PC-3 (cell line): ENCODE data around the gene ADAMTSL3. TPM values are rescaled to one million over a fixed set of nuclear protein-coding genes. Genes with fewer than 3 reads are reported as not detected.

ENCODE experiments used
- ATAC-seq: fragments of 200-7000 bp; cut with Tn5 transposase; 2 replicates; pipeline ENCODE4 v1.9.1; 2020; ENCODE audit warnings: mild to moderate bottlenecking, moderate library complexity
- BruUV-seq: library from RNA; stranded (reverse); fragments of 400-500 nt; replicated peaks from 2 replicates; lab custom pipeline; 2021; lab: Mats Ljungman, UMichigan
- CTCF ChIA-PET: fragments of 300-600 bp; sonication (Branson Sonifier 250); formaldehyde crosslinking; loops from one replicate; lab custom pipeline; 2022; ENCODE audit warnings: antibody characterized with exemption; lab: Charles Lee
- POLR2A ChIA-PET: fragments of 300-600 bp; sonication (Branson Sonifier 250); formaldehyde crosslinking; loops from one replicate; lab custom pipeline; 2022; ENCODE audit warnings: antibody characterized with exemption; ENCODE audit not compliant: unreplicated experiment; lab: Charles Lee
- DNase-seq: peaks from one replicate; pipeline ENCODE4 v3.0.0-alpha.2; 2015
- H2AFZ ChIP-seq: fragments of 300-600 bp; sonication (generic); 2 replicates; pipeline ENCODE4 v1.6.0; 2016; ENCODE audit warnings: antibody characterized with exemption, low read length
- H3F3A ChIP-seq: fragments of 300-600 bp; sonication (generic); one replicate; pipeline ENCODE4 v1.6.0; 2017; ENCODE audit warnings: antibody characterized with exemption, low read length, control low read depth, mild to moderate bottlenecking; ENCODE audit not compliant: unreplicated experiment
- H3K27ac ChIP-seq: fragments of 300-600 bp; sonication (generic); 2 replicates; pipeline ENCODE4 v1.5.1; 2016; ENCODE audit warnings: mild to moderate bottlenecking, low read length
- H3K27me3 ChIP-seq: fragments of 300-600 bp; sonication (generic); 2 replicates; pipeline ENCODE4 v1.6.1; 2016; ENCODE audit warnings: low read length, mixed read lengths
- H3K36me3 ChIP-seq: fragments of 300-600 bp; sonication (generic); 2 replicates; pipeline ENCODE4 v1.6.1; 2016; ENCODE audit warnings: low read depth, mixed run types, low read length, mixed read lengths
- H3K4me1 ChIP-seq: fragments of 300-600 bp; sonication (generic); 2 replicates; pipeline ENCODE4 v1.5.1; 2016; ENCODE audit warnings: low read length; ENCODE audit not compliant: insufficient read depth
- H3K4me2 ChIP-seq: fragments of 300-600 bp; sonication (generic); 2 replicates; pipeline ENCODE4 v1.6.0; 2016; ENCODE audit warnings: low read length
- H3K4me3 ChIP-seq: fragments of 300-600 bp; sonication (generic); 2 replicates; pipeline ENCODE4 v1.5.1; 2016; ENCODE audit warnings: mild to moderate bottlenecking, low read length, mixed read lengths
- H3K79me2 ChIP-seq: fragments of 300-600 bp; sonication (generic); 2 replicates; pipeline ENCODE4 v1.6.1; 2017; ENCODE audit warnings: low read length, mixed read lengths
- H3K9ac ChIP-seq: fragments of 300-600 bp; sonication (generic); 2 replicates; pipeline ENCODE4 v1.6.0; 2016; ENCODE audit warnings: mild to moderate bottlenecking, low read length
- H3K9me2 ChIP-seq: fragments of 300-600 bp; sonication (generic); replicated peaks from 2 replicates; pipeline ENCODE4 v1.6.1; 2016; ENCODE audit warnings: mixed run types, low read length, mixed read lengths
- H3K9me3 ChIP-seq: fragments of 300-600 bp; sonication (generic); 2 replicates; pipeline ENCODE4 v1.6.1; 2016; ENCODE audit warnings: low read length, mixed read lengths
- H4K20me1 ChIP-seq: fragments of 300-600 bp; sonication (generic); 2 replicates; pipeline ENCODE4 v1.6.1; 2016; ENCODE audit warnings: low read length, mixed read lengths
- EZH2 ChIP-seq: fragments of 300-600 bp; sonication (generic); IDR thresholded peaks from one replicate; pipeline ENCODE4 v1.6.1; 2017; ENCODE audit warnings: antibody characterized with exemption, mild to moderate bottlenecking, low read length; ENCODE audit not compliant: unreplicated experiment
- EZH2phosphoT487 ChIP-seq: fragments of 300-600 bp; sonication (generic); IDR thresholded peaks from 2 replicates; pipeline ENCODE4 v1.6.1; 2018; ENCODE audit warnings: mild to moderate bottlenecking, antibody characterized with exemption, low read length, borderline replicate concordance
- intact Hi-C: fragments of 100-400 bp; cut with micrococcal nuclease; formaldehyde crosslinking; loops from 2 replicates; pipeline ENCODE4 v1.9.0; 2023
- total RNA-seq: library from RNA; depleted of rRNA; stranded (reverse); fragments of >200 nt; gene quantifications from 2 replicates; pipeline ENCODE4 v1.2.3, GENCODE V29; 2014
- TF ChIP-seq, protein P1 (sequence below): fragments of 300-600 bp; sonication (generic); conservative IDR thresholded peaks from 2 replicates; pipeline ENCODE4 v1.5.1; 2017; ENCODE audit warnings: antibody characterized with exemption, low read depth, mild to moderate bottlenecking, low read length

ADAMTSL3 gene
- total RNA-seq, 1 experiment from 2014 or later = 7.9 TPM

- no peaks in the 10 kb centered on the region for H3F3A ChIP-seq
- H3K36me3 ChIP-seq = no peaks in the 10 kb centered on the region
- no peak overlapping the region for H3K27ac ChIP-seq
- POLR2A ChIA-PET = no interaction called here
- DNase-seq (no peak), ATAC-seq (no peak)
- no peaks in the 10 kb centered on the region for H3K9me3 ChIP-seq
- TF ChIP-seq, protein P1, sequence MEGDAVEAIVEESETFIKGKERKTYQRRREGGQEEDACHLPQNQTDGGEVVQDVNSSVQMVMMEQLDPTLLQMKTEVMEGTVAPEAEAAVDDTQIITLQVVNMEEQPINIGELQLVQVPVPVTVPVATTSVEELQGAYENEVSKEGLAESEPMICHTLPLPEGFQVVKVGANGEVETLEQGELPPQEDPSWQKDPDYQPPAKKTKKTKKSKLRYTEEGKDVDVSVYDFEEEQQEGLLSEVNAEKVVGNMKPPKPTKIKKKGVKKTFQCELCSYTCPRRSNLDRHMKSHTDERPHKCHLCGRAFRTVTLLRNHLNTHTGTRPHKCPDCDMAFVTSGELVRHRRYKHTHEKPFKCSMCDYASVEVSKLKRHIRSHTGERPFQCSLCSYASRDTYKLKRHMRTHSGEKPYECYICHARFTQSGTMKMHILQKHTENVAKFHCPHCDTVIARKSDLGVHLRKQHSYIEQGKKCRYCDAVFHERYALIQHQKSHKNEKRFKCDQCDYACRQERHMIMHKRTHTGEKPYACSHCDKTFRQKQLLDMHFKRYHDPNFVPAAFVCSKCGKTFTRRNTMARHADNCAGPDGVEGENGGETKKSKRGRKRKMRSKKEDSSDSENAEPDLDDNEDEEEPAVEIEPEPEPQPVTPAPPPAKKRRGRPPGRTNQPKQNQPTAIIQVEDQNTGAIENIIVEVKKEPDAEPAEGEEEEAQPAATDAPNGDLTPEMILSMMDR = no peak
- TF ChIP-seq EZH2phosphoT487 (no peak), EZH2 (no peak)
- H2AFZ ChIP-seq = no peak overlapping the region
- no peak overlapping the region for H3K9ac ChIP-seq
- no peaks in the 10 kb centered on the region for H3K79me2 ChIP-seq
- BruUV-seq = no TSS peak
- H4K20me1 ChIP-seq = no peaks in the 10 kb centered on the region
- no peak overlapping the region for H3K4me2 ChIP-seq
- H3K4me3 ChIP-seq = no peak overlapping the region
- H3K27me3 ChIP-seq = no peaks in the 10 kb centered on the region
- intact Hi-C loops = no loop called here
- CTCF ChIA-PET = no interaction called here
- no peaks in the 10 kb centered on the region for H3K4me1 ChIP-seq
- H3K9me2 ChIP-seq = no peaks in the 10 kb centered on the region
Observed at GRCh38 chr15:83904107-83905040, 250.5 kb downstream of the ADAMTSL3 start.

DNA sequence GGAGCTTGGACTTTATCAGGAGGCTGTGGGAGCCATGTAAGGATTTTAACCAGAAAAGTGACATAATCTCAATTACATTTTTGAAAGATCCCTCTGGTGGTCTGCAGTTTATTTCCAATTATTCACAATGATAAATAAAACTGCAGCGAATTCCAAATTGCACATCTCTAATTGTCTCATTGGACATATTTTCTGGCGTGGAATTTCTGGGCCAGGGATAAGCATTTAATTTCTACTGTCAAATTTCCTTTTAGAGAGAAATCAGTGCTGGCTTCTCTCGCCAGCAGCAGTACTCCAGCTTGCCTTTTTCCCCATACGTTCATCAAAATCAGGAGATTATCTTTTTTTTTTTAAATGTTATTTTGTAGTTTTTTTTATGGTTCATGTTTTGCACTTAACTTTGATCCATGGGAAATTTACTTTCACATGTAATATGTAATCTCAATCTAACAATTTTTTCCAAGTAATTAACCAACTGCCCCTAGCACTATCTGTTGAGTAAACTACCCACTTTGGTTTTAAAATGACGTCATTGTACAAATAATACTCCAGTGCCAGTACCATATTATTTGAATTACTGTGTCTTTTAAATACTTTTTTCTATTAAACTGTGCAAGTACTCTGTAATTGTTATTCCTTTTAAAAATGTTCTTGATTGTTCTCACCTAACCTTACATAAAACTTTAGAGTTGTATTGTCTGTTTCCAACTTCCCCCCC, 251.8 kb downstream of the ADAMTSL3 start:
- Histone ChIP-seq H3K9me3 (no peaks in the 10 kb centered on the region), H3K27me3 (no peaks in the 10 kb centered on the region), H3K36me3 (no peaks in the 10 kb centered on the region), H3K79me2 (no peaks in the 10 kb centered on the region), H3K9me2 (no peaks in the 10 kb centered on the region), H3F3A (no peaks in the 10 kb centered on the region), H3K4me1 (no peaks in the 10 kb centered on the region), H3K4me3 (no peak overlapping the region), H3K4me2 (no peak overlapping the region), H3K9ac (no peak overlapping the region), H4K20me1 (no peaks in the 10 kb centered on the region), H2AFZ (no peak overlapping the region), H3K27ac (no peak overlapping the region)
- intact Hi-C loops = no loop called here
- no peak for TF ChIP-seq EZH2
- no peak for TF ChIP-seq EZH2phosphoT487
- TF ChIP-seq, protein P1 = no peak
- ATAC-seq (no peak), DNase-seq (no peak)
- no TSS peak for BruUV-seq
- ChIA-PET CTCF (no interaction called here), POLR2A (no interaction called here)
